GM23338 (cell line): ENCODE results near the gene RMND5B.

ENCODE experiments used
- CREB1 ChIP-seq: fragments of 250-450 bp; sonication (Bioruptor Pico); IDR thresholded peaks from 2 replicates; pipeline ENCODE4 v1.5.0; 2020; ENCODE audit warnings: low read depth, mild to moderate bottlenecking, moderate library complexity
- CTCF ChIP-seq, 2 experiments: fragments of 200-600 bp in 1 of 2; sonication (generic) in 1 of 2; conservative IDR thresholded peaks; 2 replicates each; pipeline versions ENCODE4 v1.5.1 to v1.6.1; 2016 to 2017; ENCODE audit warnings: antibody characterized with exemption in 2 of 2, low read depth in 2 of 2, mild to moderate bottlenecking in 2 of 2, moderate library complexity in 1 of 2
- EZH2 ChIP-seq: fragments of 200-600 bp; sonication (generic); IDR thresholded peaks from one replicate; pipeline ENCODE4 v1.8.0; 2017; ENCODE audit warnings: antibody characterized with exemption, mild to moderate bottlenecking, low read depth; ENCODE audit not compliant: unreplicated experiment
- EZH2phosphoT487 ChIP-seq: fragments of 200-600 bp; sonication (generic); IDR thresholded peaks from one replicate; pipeline ENCODE4 v1.8.1; 2018; ENCODE audit warnings: antibody characterized with exemption; ENCODE audit not compliant: unreplicated experiment
- POLR2AphosphoS5 ChIP-seq: IDR thresholded peaks from 2 replicates; pipeline ENCODE4 v1.6.1; 2016; ENCODE audit warnings: antibody characterized with exemption, low read depth
- REST ChIP-seq: IDR thresholded peaks from one replicate; pipeline ENCODE4 v1.6.1; 2018; ENCODE audit warnings: antibody characterized with exemption; ENCODE audit not compliant: unreplicated experiment
- STAT1 ChIP-seq: IDR thresholded peaks from one replicate; pipeline ENCODE4 v1.6.1; 2016; ENCODE audit warnings: antibody characterized with exemption; ENCODE audit not compliant: unreplicated experiment
- ZNF114 ChIP-seq: fragments of 250-450 bp; sonication (Bioruptor Pico); IDR thresholded peaks from 2 replicates; pipeline ENCODE4 v1.5.0; 2020; ENCODE audit warnings: mild to moderate bottlenecking, moderate library complexity

- TF ChIP-seq CTCF (conservative IDR thresholded peaks at IDR 0.05; ENCODE audit: low read depth in 2 of 2) = no peak
- TF ChIP-seq EZH2phosphoT487 = no peak
- no peak for TF ChIP-seq POLR2AphosphoS5
- TF ChIP-seq EZH2 = no peak
- TF ChIP-seq STAT1 = no peak
- no peak for TF ChIP-seq REST
- no peak for TF ChIP-seq CREB1 (CRISPR knock-in tag)
- TF ChIP-seq ZNF114 (CRISPR knock-in tag) = no peak
Observed at GRCh38 chr5:178165581-178165980, 34.8 kb downstream of the RMND5B start.
